IgD-negative memory B cell (primary cell): ENCODE results near the gene NOX5. TPM values are rescaled to one million over a fixed set of nuclear protein-coding genes. Genes with fewer than 3 reads are reported as not detected.

Experiments used
- H3K27ac Mint-ChIP-seq, 3 donors: one replicate each; pipeline ENCODE4 v1.8.0; 2020 to 2022; ENCODE audit warnings: mild to moderate bottlenecking in 3 of 3, mixed read lengths in 3 of 3, moderate library complexity in 1 of 3
- H3K27me3 Mint-ChIP-seq: one replicate; pipeline ENCODE4 v1.8.0; 2021; ENCODE audit warnings: mixed read lengths
- H3K36me3 Mint-ChIP-seq: one replicate; pipeline ENCODE4 v1.8.0; 2020; ENCODE audit warnings: mild to moderate bottlenecking, mixed read lengths
- H3K4me1 Mint-ChIP-seq, 3 donors: one replicate each; pipeline ENCODE4 v1.8.0; 2020 to 2022; ENCODE audit warnings: mixed read lengths in 3 of 3, mild to moderate bottlenecking in 1 of 3
- H3K4me3 Mint-ChIP-seq, 4 donors: one replicate each; pipeline ENCODE4 v1.8.0; 2020 to 2022; ENCODE audit warnings: mild to moderate bottlenecking in 4 of 4, mixed read lengths in 4 of 4, moderate library complexity in 3 of 4
- H3K9me3 Mint-ChIP-seq, 3 donors: one replicate each; pipeline ENCODE4 v1.8.0; 2020 to 2021; ENCODE audit warnings: mixed read lengths in 3 of 3, mild to moderate bottlenecking in 1 of 3
- polyA plus RNA-seq: library from polyadenylated mRNA; unstranded; fragments of 300-500 nt; fragmentation: Illumina TruSeq; gene quantifications from one replicate; pipeline ENCODE4 v1.2.3, GENCODE V29; 2021

Gene NOX5
- polyA plus RNA-seq, 1 donor from 2014 or later: not detected

DNA sequence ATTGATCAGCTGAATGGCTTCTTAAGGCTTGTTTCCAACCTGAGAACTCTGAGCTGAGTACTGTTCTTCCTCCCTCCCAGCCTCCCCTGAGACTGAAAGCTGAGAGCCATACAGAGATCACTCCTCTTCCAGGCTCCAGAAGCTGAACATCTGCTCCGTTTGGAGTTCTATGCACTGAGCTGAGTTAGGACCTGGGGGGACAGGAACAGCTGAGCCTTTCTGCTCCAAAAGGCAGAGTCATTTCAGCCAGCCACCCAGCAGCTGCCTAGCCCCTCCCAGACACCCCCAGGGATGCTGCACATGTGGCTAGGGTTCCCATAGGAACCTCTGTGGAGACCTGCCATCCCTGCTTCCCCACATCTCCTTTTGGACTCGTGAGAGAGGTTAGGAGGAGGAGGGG is 81.7 kb downstream of the NOX5 start:
- Mint-ChIP-seq H3K4me1 (no peaks in the 10 kb centered on the region), H3K4me3 (no peak overlapping the region)

DNA sequence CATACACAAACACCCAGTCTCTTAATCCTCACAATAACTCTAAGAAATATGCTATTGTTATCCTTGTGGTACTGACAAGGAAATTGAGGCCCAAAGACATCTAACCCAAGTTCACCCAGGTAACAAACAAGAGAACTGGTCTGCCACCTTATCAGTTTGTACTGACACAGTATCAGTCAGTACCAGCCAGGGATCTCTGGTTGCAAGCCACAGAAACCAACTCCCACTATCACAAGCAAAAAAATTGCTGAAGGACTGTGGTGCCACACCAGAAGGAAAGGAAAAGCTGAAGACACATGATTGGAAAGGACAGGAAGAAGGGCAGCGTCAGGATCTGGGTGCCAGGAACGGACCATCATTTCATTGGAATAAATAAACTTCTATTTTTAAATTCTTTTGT is 82.1 kb downstream of the NOX5 start:
- Mint-ChIP-seq H3K36me3 (no peaks in the 10 kb centered on the region), H3K27me3 (peaks cover 3% of the 10 kb centered on the region), H3K4me1 (no peaks in the 10 kb centered on the region), H3K27ac (no peak overlapping the region), H3K4me3 (no peak overlapping the region), H3K9me3 (peaks cover 0 to 3% (median 3%) of the 10 kb centered on the region in 3 donors)

More for the DNA sequence above, 81.7 kb downstream of the NOX5 start:
- Mint-ChIP-seq H3K36me3 (no peaks in the 10 kb centered on the region), H3K9me3 (peaks cover 0 to 3% (median 3%) of the 10 kb centered on the region in 3 donors), H3K27ac (no peak overlapping the region), H3K27me3 (peaks cover 3% of the 10 kb centered on the region)

DNA sequence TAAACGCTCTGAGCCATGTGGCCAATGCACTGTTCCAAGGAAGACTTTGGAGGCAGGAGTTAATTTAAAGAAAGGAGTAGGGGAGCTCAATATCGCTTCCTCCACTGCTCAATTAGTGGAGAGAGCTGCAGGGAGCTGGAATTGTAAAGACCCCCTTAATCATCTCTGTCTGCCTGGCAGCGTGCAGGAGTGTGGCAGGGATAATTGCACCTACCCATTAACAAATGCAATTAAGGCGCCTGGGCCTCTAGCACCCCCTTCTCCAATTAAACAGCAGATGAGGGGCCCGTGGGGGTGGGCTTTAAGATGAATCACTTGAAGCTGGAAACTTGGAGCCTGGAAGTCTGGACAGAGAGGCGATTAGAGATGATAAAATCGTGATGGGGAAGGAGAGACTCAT is 84.3 kb downstream of the NOX5 start:
- Mint-ChIP-seq H3K9me3 (peaks cover 0 to 5% (median 3%) of the 10 kb centered on the region in 3 donors), H3K27ac (no peak overlapping the region), H3K4me1 (no peaks in the 10 kb centered on the region), H3K4me3 (no peak overlapping the region), H3K36me3 (no peaks in the 10 kb centered on the region), H3K27me3 (peaks cover 6% of the 10 kb centered on the region)

DNA sequence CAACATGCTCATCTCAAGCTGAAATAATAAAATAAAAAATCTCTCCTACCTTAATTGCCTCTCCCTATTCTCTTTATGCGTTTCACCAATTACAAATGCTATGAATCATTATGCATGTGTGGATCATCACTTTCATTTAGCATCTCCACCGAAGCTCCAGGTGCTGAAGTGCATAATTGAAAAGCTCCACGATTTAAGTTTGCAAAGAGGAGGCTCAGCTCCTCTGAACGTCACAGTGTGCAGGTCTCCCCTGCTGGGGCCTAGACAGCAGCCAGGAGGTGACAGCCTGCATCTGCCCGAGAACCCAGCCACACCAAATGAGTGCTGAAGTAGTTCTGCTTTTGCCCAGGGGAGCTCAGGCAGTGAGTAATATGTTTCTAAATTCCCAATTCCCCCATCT is 85.4 kb downstream of the NOX5 start:
- Mint-ChIP-seq H3K4me1 (no peaks in the 10 kb centered on the region), H3K27ac (no peak overlapping the region), H3K27me3 (peaks cover 6% of the 10 kb centered on the region), H3K9me3 (peaks cover 0 to 5% (median 3%) of the 10 kb centered on the region in 3 donors), H3K4me3 (no peak overlapping the region), H3K36me3 (no peaks in the 10 kb centered on the region)

DNA sequence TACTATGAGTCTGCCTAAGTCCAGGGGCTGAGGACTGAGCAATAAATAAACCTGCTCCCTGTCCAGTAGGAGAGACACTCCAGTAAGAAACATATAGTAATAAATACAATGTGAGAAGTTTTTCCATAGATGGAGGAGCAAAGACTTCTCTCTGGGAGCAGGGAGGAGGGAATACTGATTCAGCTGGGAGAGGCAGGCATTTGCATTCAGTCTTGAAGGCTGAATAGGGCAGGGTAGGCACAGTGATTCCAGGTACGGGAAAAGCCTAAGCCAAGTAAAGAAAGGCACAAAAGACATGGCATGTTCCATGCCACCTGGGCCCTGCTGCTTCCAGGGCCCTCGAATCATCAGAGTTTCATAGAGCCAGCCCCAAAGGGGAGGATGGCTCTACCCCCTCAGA is 86.3 kb downstream of the NOX5 start:
- H3K4me3 Mint-ChIP-seq: no peak overlapping the region
- H3K4me1 Mint-ChIP-seq: no peaks in the 10 kb centered on the region
- H3K27ac Mint-ChIP-seq: no peak overlapping the region
- peaks cover 2% of the 10 kb centered on the region for H3K36me3 Mint-ChIP-seq
- peaks cover 5% of the 10 kb centered on the region for H3K27me3 Mint-ChIP-seq
- H3K9me3 Mint-ChIP-seq: peaks cover 0 to 3% (median 2%) of the 10 kb centered on the region in 3 donors

DNA sequence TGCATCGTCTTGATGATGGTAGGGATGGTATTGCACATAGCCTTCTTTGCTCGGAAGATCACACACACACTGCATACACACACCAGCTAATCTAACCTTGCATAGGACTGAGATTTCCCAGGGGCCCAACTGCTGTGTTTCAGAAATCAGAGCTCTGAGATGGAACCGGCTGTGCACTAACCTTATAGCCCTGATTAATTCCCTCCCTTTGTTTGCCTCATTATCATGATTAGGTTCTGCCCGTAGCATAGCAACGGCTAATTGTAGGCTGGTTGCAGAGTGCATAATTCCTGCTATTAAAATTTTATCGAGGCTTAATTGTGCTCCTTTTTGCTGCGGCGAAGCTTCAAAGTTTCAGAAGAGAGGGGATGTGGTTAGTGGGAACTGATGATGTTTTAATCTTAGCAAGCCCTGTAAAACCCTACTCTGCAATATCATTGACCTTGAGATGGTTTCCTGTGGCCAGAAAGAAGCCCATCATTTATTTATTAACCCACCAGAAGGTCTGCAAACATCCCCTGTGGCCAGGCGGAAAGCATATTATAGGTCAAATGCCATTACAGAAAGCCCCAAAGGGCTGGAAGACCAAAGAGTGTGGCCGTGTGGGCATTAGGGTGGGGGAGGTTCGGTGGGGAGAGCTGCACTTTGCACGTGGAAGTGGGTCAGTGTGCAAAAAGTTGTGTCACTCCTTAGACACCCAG is 89.7 kb downstream of the NOX5 start:
- H3K9me3 Mint-ChIP-seq: peaks cover 0 to 2% (median 0%) of the 10 kb centered on the region in 3 donors
- H3K4me1 Mint-ChIP-seq: no peaks in the 10 kb centered on the region
- peaks cover 10% of the 10 kb centered on the region for H3K27me3 Mint-ChIP-seq
- no peak overlapping the region for H3K4me3 Mint-ChIP-seq
- H3K27ac Mint-ChIP-seq: no peak overlapping the region
- H3K36me3 Mint-ChIP-seq: peaks cover 2% of the 10 kb centered on the region

DNA sequence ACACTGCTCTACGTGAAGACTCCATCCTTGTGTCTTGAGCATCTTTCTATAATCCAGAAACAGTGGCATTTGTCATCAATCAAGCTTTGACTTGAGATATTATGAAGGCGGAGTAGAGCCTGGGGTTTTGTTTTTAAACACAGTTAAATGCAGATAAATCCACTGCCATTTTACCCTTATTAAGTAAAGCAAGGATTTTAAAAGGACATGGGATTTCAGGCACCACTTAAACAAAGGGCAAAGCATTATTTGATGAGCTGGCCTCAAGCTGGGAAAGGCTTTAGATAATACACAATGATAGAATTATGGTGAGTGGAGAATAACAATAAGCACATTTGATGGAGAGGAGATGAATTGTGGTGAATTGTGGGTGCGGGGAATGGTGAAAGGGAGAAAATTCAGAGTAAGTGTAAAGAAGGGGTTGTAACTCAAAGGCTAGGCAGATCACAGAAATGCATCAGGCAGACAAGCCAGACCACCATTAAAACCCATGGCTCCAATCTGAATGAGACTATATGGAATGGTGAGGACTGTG is 91.0 kb downstream of the NOX5 start:
- Mint-ChIP-seq H3K4me1 (no peaks in the 10 kb centered on the region), H3K9me3 (peaks cover 0 to 2% (median 0%) of the 10 kb centered on the region in 3 donors), H3K36me3 (peaks cover 2% of the 10 kb centered on the region), H3K27me3 (peaks cover 10% of the 10 kb centered on the region), H3K27ac (peak overlapping the region in 1 of 3 donors; percentile 6), H3K4me3 (peak overlapping the region in 1 of 4 donors; percentile 82)

DNA sequence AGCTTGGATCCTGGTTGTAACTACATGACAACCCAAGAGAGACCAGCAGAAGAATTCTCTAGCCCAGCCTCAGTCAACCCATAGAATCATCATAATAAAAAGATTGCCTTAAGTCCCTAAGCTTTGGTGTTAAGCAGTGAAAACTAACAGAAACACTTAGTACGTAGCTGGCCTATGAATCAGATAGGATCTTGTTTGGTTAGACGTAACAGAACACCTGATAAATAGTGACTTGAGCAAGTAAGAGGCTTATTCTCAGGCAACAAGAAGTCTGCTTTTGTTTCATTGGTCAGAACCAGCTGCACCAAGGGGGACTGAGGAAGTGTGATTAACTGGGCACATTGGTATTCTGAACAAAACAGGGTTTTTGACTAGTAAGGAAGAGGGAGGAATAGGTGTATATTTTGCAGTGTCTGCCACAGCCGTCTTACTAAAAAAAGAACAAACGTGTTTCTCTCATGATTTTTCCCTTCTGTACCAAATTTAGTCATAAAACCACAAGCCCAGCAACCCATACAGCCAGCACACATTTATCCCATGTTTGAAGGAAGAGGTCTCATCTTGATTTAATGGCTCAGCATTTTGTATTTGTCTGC is 92.6 kb downstream of the NOX5 start:
- no peak overlapping the region for H3K4me3 Mint-ChIP-seq

More for the DNA sequence above, 92.6 kb downstream of the NOX5 start:
- no peak overlapping the region for H3K27ac Mint-ChIP-seq
- peaks cover 14% of the 10 kb centered on the region for H3K27me3 Mint-ChIP-seq
- H3K4me1 Mint-ChIP-seq: no peaks in the 10 kb centered on the region
- H3K36me3 Mint-ChIP-seq: peaks cover 2% of the 10 kb centered on the region
- H3K9me3 Mint-ChIP-seq: peaks cover 0 to 2% (median 0%) of the 10 kb centered on the region in 3 donors

Other genes starting within 250 kb of the NOX5 start
- gene ANP32A, start 193.8 kb upstream of the NOX5 start, polyA plus RNA-seq: 110 TPM
- 1.3 TPM for gene SPESP1, start 84.2 kb upstream of the NOX5 start, polyA plus RNA-seq
- 2.8 TPM for gene GLCE, start 145.9 kb downstream of the NOX5 start, polyA plus RNA-seq